ENCODE results near the gene ALMS1.
"Not testable (repeated sequence)": the region's sequence is repeated elsewhere in the genome, so short reads cannot be mapped to it uniquely, and the experiment has no call there.

DNA sequence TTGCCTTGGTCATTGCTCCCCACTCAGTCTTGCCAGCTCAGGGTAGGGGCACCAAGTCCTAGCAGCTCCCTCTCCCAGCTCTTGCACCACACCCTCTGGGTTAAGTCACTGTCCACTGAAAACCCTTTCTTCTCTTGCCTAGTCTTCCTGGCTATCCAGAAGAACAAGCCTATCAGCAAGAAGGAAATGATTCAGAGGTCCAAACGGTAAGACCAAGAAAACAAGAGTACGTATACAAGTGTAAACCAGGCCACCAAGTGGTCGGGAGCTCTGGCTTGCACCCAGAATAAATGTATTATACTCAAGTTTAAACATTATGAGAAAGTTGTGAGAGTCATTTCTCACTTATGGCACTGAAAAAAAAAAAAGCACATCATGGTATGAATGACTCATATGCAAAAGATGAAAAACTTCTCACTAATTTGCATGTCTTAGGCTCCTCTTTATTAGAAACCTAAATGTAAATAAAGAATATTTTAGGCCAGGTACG is 217.5 kb downstream of the ALMS1 start:
- TF ChIP-seq, protein P1, sequence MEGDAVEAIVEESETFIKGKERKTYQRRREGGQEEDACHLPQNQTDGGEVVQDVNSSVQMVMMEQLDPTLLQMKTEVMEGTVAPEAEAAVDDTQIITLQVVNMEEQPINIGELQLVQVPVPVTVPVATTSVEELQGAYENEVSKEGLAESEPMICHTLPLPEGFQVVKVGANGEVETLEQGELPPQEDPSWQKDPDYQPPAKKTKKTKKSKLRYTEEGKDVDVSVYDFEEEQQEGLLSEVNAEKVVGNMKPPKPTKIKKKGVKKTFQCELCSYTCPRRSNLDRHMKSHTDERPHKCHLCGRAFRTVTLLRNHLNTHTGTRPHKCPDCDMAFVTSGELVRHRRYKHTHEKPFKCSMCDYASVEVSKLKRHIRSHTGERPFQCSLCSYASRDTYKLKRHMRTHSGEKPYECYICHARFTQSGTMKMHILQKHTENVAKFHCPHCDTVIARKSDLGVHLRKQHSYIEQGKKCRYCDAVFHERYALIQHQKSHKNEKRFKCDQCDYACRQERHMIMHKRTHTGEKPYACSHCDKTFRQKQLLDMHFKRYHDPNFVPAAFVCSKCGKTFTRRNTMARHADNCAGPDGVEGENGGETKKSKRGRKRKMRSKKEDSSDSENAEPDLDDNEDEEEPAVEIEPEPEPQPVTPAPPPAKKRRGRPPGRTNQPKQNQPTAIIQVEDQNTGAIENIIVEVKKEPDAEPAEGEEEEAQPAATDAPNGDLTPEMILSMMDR (IDR thresholded peaks at IDR 0.05), result not testable (repeated sequence)
- not testable (repeated sequence) for TF ChIP-seq POLR2A (IDR thresholded peaks at IDR 0.05)

Measured in ovary (tissue), 3 donors.